HG03521 (cell line): ENCODE results near the gene COL6A3.

ENCODE experiments used
- ATAC-seq: cut with Tn5 transposase; IDR thresholded peaks from one replicate; pipeline ENCODE4 v1.9.1; 2021; ENCODE audit warnings: mild to moderate bottlenecking, moderate library complexity; ENCODE audit not compliant: unreplicated experiment

Gene COL6A3

GRCh38 chr2:237445611-237446337 is 31.8 kb upstream of the COL6A3 start:
- no peak for ATAC-seq

GRCh38 chr2:237444071-237444470 is 30.1 kb upstream of the COL6A3 start:
- ATAC-seq = no peak

GRCh38 chr2:237441605-237442274 is 27.8 kb upstream of the COL6A3 start:
- no peak for ATAC-seq

GRCh38 chr2:237440819-237441281 is 26.9 kb upstream of the COL6A3 start:
- no peak for ATAC-seq

- ATAC-seq = no peak
Observed at GRCh38 chr2:237438080-237438940, 24.3 kb upstream of the COL6A3 start.

- ATAC-seq = no peak
Observed at GRCh38 chr2:237437566-237437965, 23.6 kb upstream of the COL6A3 start.

- ATAC-seq = no peak
Observed at GRCh38 chr2:237435844-237436587, 22.1 kb upstream of the COL6A3 start.

- ATAC-seq = no peak
Observed at GRCh38 chr2:237434866-237435311, 20.9 kb upstream of the COL6A3 start.

- ATAC-seq = no peak
Observed at GRCh38 chr2:237433920-237434676, 20.1 kb upstream of the COL6A3 start.

- no peak for ATAC-seq
Observed at GRCh38 chr2:237432484-237433092, 18.6 kb upstream of the COL6A3 start.

- no peak for ATAC-seq
Observed at GRCh38 chr2:237431837-237432236, 17.9 kb upstream of the COL6A3 start.

- no peak for ATAC-seq
Observed at GRCh38 chr2:237431372-237431771, 17.4 kb upstream of the COL6A3 start.

GRCh38 chr2:237430861-237431260 is 16.9 kb upstream of the COL6A3 start:
- ATAC-seq = no peak

GRCh38 chr2:237429753-237430152 is 15.8 kb upstream of the COL6A3 start:
- ATAC-seq = no peak

- ATAC-seq = no peak
Observed at GRCh38 chr2:237427769-237428506, 14.0 kb upstream of the COL6A3 start.

GRCh38 chr2:237426517-237426916 is 12.6 kb upstream of the COL6A3 start:
- ATAC-seq = no peak

- ATAC-seq = no peak
Observed at GRCh38 chr2:237425320-237425719, 11.4 kb upstream of the COL6A3 start.

GRCh38 chr2:237424544-237424943 is 10.6 kb upstream of the COL6A3 start:
- no peak for ATAC-seq

- ATAC-seq = no peak
Observed at GRCh38 chr2:237423891-237424290, 9.9 kb upstream of the COL6A3 start.
